PC-9 (cell line): ENCODE results near the gene MGLL. TPM values are rescaled to one million over a fixed set of nuclear protein-coding genes. Genes with fewer than 3 reads are reported as not detected.

ENCODE experiments used
- BruUV-seq: library from RNA; stranded (reverse); fragments of 400-500 nt; replicated peaks from 2 replicates; lab custom pipeline; 2021; lab: Mats Ljungman, UMichigan
- CTCF ChIA-PET: fragments of 300-600 bp; sonication (Branson Sonifier 250); formaldehyde crosslinking; loops from one replicate; lab custom pipeline; 2022; ENCODE audit warnings: antibody characterized with exemption; lab: Charles Lee
- POLR2A ChIA-PET: fragments of 300-600 bp; sonication (Branson Sonifier 250); formaldehyde crosslinking; loops from one replicate; lab custom pipeline; 2022; ENCODE audit warnings: antibody characterized with exemption; ENCODE audit not compliant: unreplicated experiment; lab: Charles Lee
- DNase-seq, 2 experiments: peaks; one replicate each; pipeline versions ENCODE4 v3.0.0 to v3.0.0-alpha.2; 2015 to 2022; ENCODE audit warnings: mixed read lengths in 1 of 2
- H2AFZ ChIP-seq: fragments of 200-600 bp; sonication (generic); 2 replicates; pipeline ENCODE4 v1.8.1; 2017; ENCODE audit warnings: antibody characterized with exemption
- H3F3A ChIP-seq: fragments of 200-600 bp; sonication (generic); 2 replicates; pipeline ENCODE4 v1.8.1; 2017; ENCODE audit warnings: antibody characterized with exemption, mild to moderate bottlenecking, low read depth; ENCODE audit not compliant: insufficient read depth
- H3K27ac ChIP-seq: fragments of 200-600 bp; sonication (generic); 2 replicates; pipeline ENCODE4 v1.6.1; 2016; ENCODE audit warnings: mixed run types
- H3K27me3 ChIP-seq: fragments of 200-600 bp; sonication (generic); 2 replicates; pipeline ENCODE4 v1.6.1; 2016; ENCODE audit warnings: low read depth, mixed run types; ENCODE audit not compliant: insufficient read depth
- H3K36me3 ChIP-seq: fragments of 200-600 bp; sonication (generic); 2 replicates; pipeline ENCODE4 v1.6.1; 2016; ENCODE audit warnings: low read depth, mixed run types
- H3K4me1 ChIP-seq: fragments of 200-600 bp; sonication (generic); replicated peaks from 2 replicates; pipeline ENCODE4 v1.6.1; 2016; ENCODE audit warnings: mixed run types; ENCODE audit not compliant: insufficient read depth
- H3K4me2 ChIP-seq: fragments of 200-600 bp; sonication (generic); 2 replicates; pipeline ENCODE4 v1.6.1; 2017; ENCODE audit warnings: mixed run types
- H3K4me3 ChIP-seq: fragments of 200-600 bp; sonication (generic); 2 replicates; pipeline ENCODE4 v1.6.1; 2016; ENCODE audit warnings: mixed run types
- H3K79me2 ChIP-seq: fragments of 200-600 bp; sonication (generic); 2 replicates; pipeline ENCODE4 v1.6.1; 2017; ENCODE audit warnings: low read depth, mixed run types
- H3K9me2 ChIP-seq: fragments of 200-600 bp; sonication (generic); 2 replicates; pipeline ENCODE4 v1.8.1; 2017; ENCODE audit warnings: mild to moderate bottlenecking; ENCODE audit not compliant: insufficient read depth
- H3K9me3 ChIP-seq: fragments of 200-600 bp; sonication (generic); 2 replicates; pipeline ENCODE4 v1.8.1; 2016; ENCODE audit warnings: low read depth; ENCODE audit not compliant: insufficient read depth
- H4K20me1 ChIP-seq: fragments of 200-600 bp; sonication (generic); 2 replicates; pipeline ENCODE4 v1.8.1; 2017; ENCODE audit not compliant: insufficient read depth
- EZH2 ChIP-seq: fragments of 200-600 bp; sonication (generic); IDR thresholded peaks from 2 replicates; pipeline ENCODE4 v1.8.0; 2017; ENCODE audit warnings: antibody characterized with exemption, low read depth
- intact Hi-C: fragments of 100-400 bp; cut with micrococcal nuclease; formaldehyde crosslinking; loops from one replicate; pipeline ENCODE4 v1.10.0; 2022; ENCODE audit not compliant: unreplicated experiment
- total RNA-seq: library from RNA; stranded (reverse); gene quantifications from 2 replicates; pipeline ENCODE4 v1.2.3, GENCODE V29; 2021
- TF ChIP-seq, protein P1 (sequence below): fragments of 200-600 bp; sonication (generic); conservative IDR thresholded peaks from 2 replicates; pipeline ENCODE4 v1.6.1; 2017; ENCODE audit warnings: mixed run types, antibody characterized with exemption, mild to moderate bottlenecking, moderate library complexity

Gene MGLL
- total RNA-seq, 1 experiment from 2014 or later: 30.7 TPM

DNA sequence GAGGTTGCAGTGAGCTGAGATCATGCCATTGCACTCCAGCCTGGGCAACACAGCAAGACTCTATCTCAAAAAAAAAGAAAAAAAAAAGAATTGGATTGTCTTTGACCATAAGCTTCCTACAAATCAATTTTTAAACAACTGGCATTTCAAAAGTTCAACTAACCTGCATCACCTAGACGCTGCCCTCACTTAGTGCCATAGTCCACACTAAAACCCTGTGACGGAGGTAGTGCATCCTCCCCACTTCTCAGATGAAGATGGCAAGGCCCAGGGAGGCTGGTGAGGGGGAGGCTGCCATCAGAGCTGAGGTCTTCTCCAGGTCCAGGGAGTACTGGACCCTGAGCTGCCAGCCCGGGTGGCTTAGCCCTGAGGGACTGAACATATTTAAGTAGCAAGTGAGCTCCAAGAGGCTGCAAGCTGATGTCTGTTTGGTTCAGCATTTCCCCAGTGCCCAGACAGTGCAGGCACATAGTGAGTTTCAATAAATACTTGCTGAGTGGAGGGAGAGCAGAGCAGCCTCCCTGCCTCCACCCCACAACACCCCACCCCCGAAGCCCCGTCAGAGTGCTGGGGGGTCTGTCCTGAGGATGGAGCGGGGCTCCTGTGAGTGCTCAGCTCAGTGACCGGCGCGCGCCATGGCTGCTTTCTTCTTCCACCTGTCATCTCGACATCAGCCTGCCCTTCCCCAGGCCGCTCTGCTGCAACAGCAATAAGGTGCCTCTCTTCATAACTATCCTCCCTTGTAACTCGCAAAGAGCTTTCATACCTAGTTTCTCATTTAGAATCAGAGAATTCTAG, 52.8 kb downstream of the MGLL start:
- Histone ChIP-seq H3K9me3 (peaks cover 9% of the 10 kb centered on the region; the same call in 1 of the 2 replicates), H3K4me1 (peaks cover 36% of the 10 kb centered on the region), H3K27me3 (no peaks in the 10 kb centered on the region), H3K4me3 (no peak overlapping the region), H2AFZ (no peak overlapping the region), H3K4me2 (peak overlapping the region; percentile 69), H3K27ac (peak overlapping the region; percentile 71), H4K20me1 (no peaks in the 10 kb centered on the region), H3K36me3 (0 out of 2 replicates have a peak, but pooled peaks cover 4% of the 10 kb centered on the region), H3K79me2 (no peaks in the 10 kb centered on the region), H3F3A (peaks cover 24% of the 10 kb centered on the region), H3K9me2 (no peaks in the 10 kb centered on the region)
- POLR2A ChIA-PET: interaction anchor here (0.6 kb wide), 1 partner anchor 21 kb away, joined by 5 read pairs; no protein-coding TSS in a partner anchor
- CTCF ChIA-PET: interaction anchor here (0.6 kb wide), 1 partner anchor 73 kb away, joined by 7 read pairs; no protein-coding TSS in a partner anchor
- DNase-seq: no peak
- TF ChIP-seq, protein P1, sequence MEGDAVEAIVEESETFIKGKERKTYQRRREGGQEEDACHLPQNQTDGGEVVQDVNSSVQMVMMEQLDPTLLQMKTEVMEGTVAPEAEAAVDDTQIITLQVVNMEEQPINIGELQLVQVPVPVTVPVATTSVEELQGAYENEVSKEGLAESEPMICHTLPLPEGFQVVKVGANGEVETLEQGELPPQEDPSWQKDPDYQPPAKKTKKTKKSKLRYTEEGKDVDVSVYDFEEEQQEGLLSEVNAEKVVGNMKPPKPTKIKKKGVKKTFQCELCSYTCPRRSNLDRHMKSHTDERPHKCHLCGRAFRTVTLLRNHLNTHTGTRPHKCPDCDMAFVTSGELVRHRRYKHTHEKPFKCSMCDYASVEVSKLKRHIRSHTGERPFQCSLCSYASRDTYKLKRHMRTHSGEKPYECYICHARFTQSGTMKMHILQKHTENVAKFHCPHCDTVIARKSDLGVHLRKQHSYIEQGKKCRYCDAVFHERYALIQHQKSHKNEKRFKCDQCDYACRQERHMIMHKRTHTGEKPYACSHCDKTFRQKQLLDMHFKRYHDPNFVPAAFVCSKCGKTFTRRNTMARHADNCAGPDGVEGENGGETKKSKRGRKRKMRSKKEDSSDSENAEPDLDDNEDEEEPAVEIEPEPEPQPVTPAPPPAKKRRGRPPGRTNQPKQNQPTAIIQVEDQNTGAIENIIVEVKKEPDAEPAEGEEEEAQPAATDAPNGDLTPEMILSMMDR: no peak
- no peak for TF ChIP-seq EZH2
- BruUV-seq: no TSS peak
- intact Hi-C loops: no loop called here

DNA sequence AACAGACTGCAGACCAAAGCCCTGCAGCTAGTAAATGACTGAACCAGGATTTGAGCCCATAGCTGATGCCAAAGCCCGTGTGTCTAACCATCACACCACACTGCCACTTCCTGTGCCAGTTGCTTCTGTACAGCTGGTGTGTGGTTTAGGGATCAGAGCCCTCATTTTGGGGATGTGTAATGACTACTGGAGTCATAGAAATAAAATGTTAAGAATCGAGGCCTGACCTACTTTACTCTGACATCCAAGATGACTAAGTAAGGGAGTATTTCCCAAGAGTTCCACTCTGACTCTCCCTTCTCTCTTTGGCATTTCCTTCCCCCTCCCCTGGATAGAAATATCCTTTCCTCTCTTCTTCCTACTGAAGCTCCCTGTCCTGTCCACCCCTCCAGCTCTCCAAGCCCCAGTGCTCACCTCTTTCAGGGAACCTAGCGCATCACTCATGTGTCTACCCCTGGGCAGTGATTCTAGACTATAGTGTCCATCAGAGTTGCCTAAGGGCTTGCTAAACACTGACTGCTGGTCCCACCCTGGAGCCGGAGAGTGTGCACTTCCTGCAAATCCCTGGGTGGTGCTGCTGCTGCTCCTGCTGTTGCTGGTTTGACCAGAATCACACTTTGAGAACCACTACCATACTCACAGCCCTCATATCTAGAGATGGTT, 53.8 kb downstream of the MGLL start:
- Histone ChIP-seq H3K4me3 (no peak overlapping the region), H4K20me1 (no peaks in the 10 kb centered on the region), H3K36me3 (0 out of 2 replicates have a peak, but pooled peaks cover 4% of the 10 kb centered on the region), H3K4me1 (peaks cover 36% of the 10 kb centered on the region), H3K9me3 (peaks cover 9% of the 10 kb centered on the region; the same call in 1 of the 2 replicates), H3K9me2 (no peaks in the 10 kb centered on the region), H3K27me3 (no peaks in the 10 kb centered on the region), H3K79me2 (no peaks in the 10 kb centered on the region), H3K27ac (peak overlapping the region; percentile 71), H3F3A (peaks cover 24% of the 10 kb centered on the region), H2AFZ (no peak overlapping the region), H3K4me2 (peak overlapping the region; percentile 69)
- no TSS peak for BruUV-seq
- no peak for TF ChIP-seq EZH2
- TF ChIP-seq, protein P1: no peak
- peak; percentile 65 to 92 for DNase-seq
- intact Hi-C loops: loop anchor here (1.0 kb wide), 3 partner anchors 21 to 78 kb away; no protein-coding TSS in a partner anchor
- CTCF ChIA-PET: interaction anchor here (0.8 to 1.0 kb wide), 2 partner anchors 11 to 35 kb away, joined by 3 to 4 read pairs; no protein-coding TSS in a partner anchor
- POLR2A ChIA-PET: interaction anchor here (0.6 to 0.8 kb wide), 3 partner anchors 21 to 55 kb away, joined by 4 read pairs; no protein-coding TSS in a partner anchor

DNA sequence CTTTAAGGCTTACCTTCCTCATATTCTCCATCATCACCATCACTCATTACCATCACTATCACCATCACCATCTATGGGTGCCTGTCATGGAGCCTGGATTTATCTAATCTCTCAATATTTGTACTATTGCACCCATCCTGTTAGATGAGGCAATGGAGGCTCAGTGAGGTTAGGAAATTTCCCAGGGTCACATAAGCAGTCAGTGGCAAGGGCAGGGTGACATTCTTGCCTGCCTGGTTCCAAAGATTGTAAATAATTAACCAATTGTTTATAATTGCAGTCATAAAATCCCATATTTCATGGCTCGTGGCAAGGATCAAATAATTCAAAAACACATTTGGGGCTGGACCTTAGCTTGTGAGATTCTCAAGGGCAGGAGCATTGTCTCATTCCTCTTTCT, 55.2 kb downstream of the MGLL start:
- peak overlapping the region; percentile 71; the same call in 1 of the 2 replicates for H3K27ac ChIP-seq

More for the DNA sequence above, 55.2 kb downstream of the MGLL start:
- H3K79me2 ChIP-seq: no peaks in the 10 kb centered on the region
- POLR2A ChIA-PET: no interaction called here
- no peak overlapping the region for H3K4me3 ChIP-seq
- peaks cover 36% of the 10 kb centered on the region for H3K4me1 ChIP-seq
- no peaks in the 10 kb centered on the region for H3K9me2 ChIP-seq
- intact Hi-C loops: no loop called here
- BruUV-seq: no TSS peak
- H3F3A ChIP-seq: peaks cover 24% of the 10 kb centered on the region
- peaks cover 9% of the 10 kb centered on the region; the same call in 1 of the 2 replicates for H3K9me3 ChIP-seq
- no peak for TF ChIP-seq EZH2
- TF ChIP-seq, protein P1: no peak
- no peaks in the 10 kb centered on the region for H4K20me1 ChIP-seq
- 0 out of 2 replicates have a peak, but pooled peaks cover 4% of the 10 kb centered on the region for H3K36me3 ChIP-seq
- H3K27me3 ChIP-seq: no peaks in the 10 kb centered on the region
- no peak overlapping the region for H2AFZ ChIP-seq
- H3K4me2 ChIP-seq: no peak overlapping the region
- CTCF ChIA-PET: interaction anchor here (0.6 to 1.3 kb wide), 2 partner anchors 16 to 56 kb away, joined by 3 to 5 read pairs; no protein-coding TSS in a partner anchor
- no peak for DNase-seq
